Breast epithelium (tissue), 3 donors: ENCODE measurements around the gene CPA2.
"Not testable (repeated sequence)": the region's sequence is repeated elsewhere in the genome, so short reads cannot be mapped to it uniquely, and the experiment has no call there.

Experiments
- POLR2A ChIP-seq: fragments of 450-650 bp; IDR thresholded peaks from one replicate; pipeline ENCODE4 v1.6.1; 2016; ENCODE audit warnings: antibody characterized with exemption, mild to moderate bottlenecking, moderate library complexity
- POLR2AphosphoS5 ChIP-seq, 3 donors: sonication (generic); formaldehyde crosslinking; IDR thresholded peaks; one replicate each; pipeline ENCODE4 v1.6.1; 2017; ENCODE audit warnings: antibody characterized with exemption in 3 of 3
- TF ChIP-seq, protein P1 (sequence below), 3 donors: fragments of 450-650 bp; IDR thresholded peaks; one replicate each; pipeline ENCODE4 v1.5.1; 2016 to 2017; ENCODE audit warnings: antibody characterized with exemption in 3 of 3, mild to moderate bottlenecking in 3 of 3, moderate library complexity in 3 of 3

GRCh38 chr7:130224923-130225322 is 41.7 kb upstream of the CPA2 start:
- TF ChIP-seq, protein P1, sequence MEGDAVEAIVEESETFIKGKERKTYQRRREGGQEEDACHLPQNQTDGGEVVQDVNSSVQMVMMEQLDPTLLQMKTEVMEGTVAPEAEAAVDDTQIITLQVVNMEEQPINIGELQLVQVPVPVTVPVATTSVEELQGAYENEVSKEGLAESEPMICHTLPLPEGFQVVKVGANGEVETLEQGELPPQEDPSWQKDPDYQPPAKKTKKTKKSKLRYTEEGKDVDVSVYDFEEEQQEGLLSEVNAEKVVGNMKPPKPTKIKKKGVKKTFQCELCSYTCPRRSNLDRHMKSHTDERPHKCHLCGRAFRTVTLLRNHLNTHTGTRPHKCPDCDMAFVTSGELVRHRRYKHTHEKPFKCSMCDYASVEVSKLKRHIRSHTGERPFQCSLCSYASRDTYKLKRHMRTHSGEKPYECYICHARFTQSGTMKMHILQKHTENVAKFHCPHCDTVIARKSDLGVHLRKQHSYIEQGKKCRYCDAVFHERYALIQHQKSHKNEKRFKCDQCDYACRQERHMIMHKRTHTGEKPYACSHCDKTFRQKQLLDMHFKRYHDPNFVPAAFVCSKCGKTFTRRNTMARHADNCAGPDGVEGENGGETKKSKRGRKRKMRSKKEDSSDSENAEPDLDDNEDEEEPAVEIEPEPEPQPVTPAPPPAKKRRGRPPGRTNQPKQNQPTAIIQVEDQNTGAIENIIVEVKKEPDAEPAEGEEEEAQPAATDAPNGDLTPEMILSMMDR (IDR thresholded peaks at IDR 0.05) = not testable (repeated sequence)
- TF ChIP-seq POLR2AphosphoS5 (IDR thresholded peaks at IDR 0.05); POLR2A: not testable (repeated sequence)
